Measurements from ENCODE around the gene MCOLN1. TPM values are rescaled to one million over a fixed set of nuclear protein-coding genes. Genes with fewer than 3 reads are reported as not detected.
A peak's percentile ranks its signal among the peaks of the same experiment; 100 is the strongest.

The MCOLN1 gene
- total and polyA plus RNA-seq, 5 experiments from 2014 or later, result 6.5 to 13.7 (median 10.1) TPM

GRCh38 chr19:7552781-7553180, 30.4 kb downstream of the MCOLN1 start:
- Mint-ChIP-seq H3K4me3 (no peak overlapping the region), H3K36me3 (peaks cover 0 to 37% (median 14%) of the 10 kb centered on the region in 3 donors)

GRCh38 chr19:7554565-7554964, 32.1 kb downstream of the MCOLN1 start:
- H3K27me3 Mint-ChIP-seq, result no peaks in the 10 kb centered on the region
- no peak overlapping the region for H3K4me3 Mint-ChIP-seq
- peaks cover 0 to 48% (median 20%) of the 10 kb centered on the region in 3 donors for H3K36me3 Mint-ChIP-seq
- POLR2A ChIA-PET, result no interaction called here
- ATAC-seq (no peak), DNase-seq (no peak)
- peaks cover 3 to 12% (median 8%) of the 10 kb centered on the region in 4 donors for H3K4me1 Mint-ChIP-seq
- H3K27ac Mint-ChIP-seq, result peak overlapping the region in 1 of 10 donors; percentile 33
- H3K9me3 Mint-ChIP-seq, result no peaks in the 10 kb centered on the region

More at GRCh38 chr19:7552781-7553180, 30.4 kb downstream of the MCOLN1 start:
- Mint-ChIP-seq H3K9me3 (no peaks in the 10 kb centered on the region), H3K4me1 (peaks cover 3 to 12% (median 8%) of the 10 kb centered on the region in 4 donors), H3K27ac (peak overlapping the region in 3 of 10 donors; percentile 50 to 74 (median 52)), H3K27me3 (no peaks in the 10 kb centered on the region)
- DNase-seq, result no peak
- POLR2A ChIA-PET, result no interaction called here
- no peak for ATAC-seq

GRCh38 chr19:7554990-7555864, 32.8 kb downstream of the MCOLN1 start:
- Mint-ChIP-seq H3K9me3 (no peaks in the 10 kb centered on the region), H3K27me3 (no peaks in the 10 kb centered on the region), H3K4me1 (peaks cover 3 to 12% (median 8%) of the 10 kb centered on the region in 4 donors), H3K27ac (no peak overlapping the region), H3K36me3 (peaks cover 1 to 47% (median 20%) of the 10 kb centered on the region in 3 donors), H3K4me3 (no peak overlapping the region)
- ATAC-seq (no peak), DNase-seq (peak in 1 of 10 donors; percentile 14)
- POLR2A ChIA-PET, result no interaction called here

- H3K4me3 Mint-ChIP-seq, result no peak overlapping the region
- no peaks in the 10 kb centered on the region for H3K27me3 Mint-ChIP-seq
- ATAC-seq (no peak), DNase-seq (no peak)
- H3K4me1 Mint-ChIP-seq, result peaks cover 3 to 6% (median 4%) of the 10 kb centered on the region in 4 donors
- POLR2A ChIA-PET, result no interaction called here
- no peak overlapping the region for H3K27ac Mint-ChIP-seq
- H3K9me3 Mint-ChIP-seq, result no peaks in the 10 kb centered on the region
- H3K36me3 Mint-ChIP-seq, result peaks cover 4 to 47% (median 19%) of the 10 kb centered on the region in 3 donors
Measured at GRCh38 chr19:7556696-7557315, 34.4 kb downstream of the MCOLN1 start.

GRCh38 chr19:7558667-7559066, 36.2 kb downstream of the MCOLN1 start:
- no peaks in the 10 kb centered on the region for H3K9me3 Mint-ChIP-seq
- H3K36me3 Mint-ChIP-seq, result peaks cover 4 to 44% (median 16%) of the 10 kb centered on the region in 3 donors
- peaks cover 0 to 3% (median under 1%) of the 10 kb centered on the region in 4 donors for H3K4me1 Mint-ChIP-seq
- no peak for ATAC-seq
- H3K27ac Mint-ChIP-seq, result no peak overlapping the region
- POLR2A ChIA-PET, result no interaction called here
- no peaks in the 10 kb centered on the region for H3K27me3 Mint-ChIP-seq
- DNase-seq, result no peak
- H3K4me3 Mint-ChIP-seq, result no peak overlapping the region

GRCh38 chr19:7559102-7559501, 36.7 kb downstream of the MCOLN1 start:
- ATAC-seq (no peak), DNase-seq (no peak)
- no peaks in the 10 kb centered on the region for H3K27me3 Mint-ChIP-seq
- no peaks in the 10 kb centered on the region for H3K9me3 Mint-ChIP-seq
- peak overlapping the region in 1 of 10 donors; percentile 33 for H3K27ac Mint-ChIP-seq
- peaks cover 4 to 44% (median 16%) of the 10 kb centered on the region in 3 donors for H3K36me3 Mint-ChIP-seq
- no peak overlapping the region for H3K4me3 Mint-ChIP-seq
- POLR2A ChIA-PET, result no interaction called here
- peaks cover 0 to 3% (median 0%) of the 10 kb centered on the region in 4 donors for H3K4me1 Mint-ChIP-seq

GRCh38 chr19:7560255-7560654, 37.8 kb downstream of the MCOLN1 start:
- POLR2A ChIA-PET, result no interaction called here
- H3K4me1 Mint-ChIP-seq, result peaks cover 0 to 3% (median 0%) of the 10 kb centered on the region in 4 donors
- no peak for DNase-seq
- no peaks in the 10 kb centered on the region for H3K27me3 Mint-ChIP-seq
- ATAC-seq, result no peak
- H3K36me3 Mint-ChIP-seq, result peaks cover 4 to 44% (median 16%) of the 10 kb centered on the region in 3 donors
- no peaks in the 10 kb centered on the region for H3K9me3 Mint-ChIP-seq
- peak overlapping the region in 2 of 10 donors; percentile 31 to 40 for H3K27ac Mint-ChIP-seq
- no peak overlapping the region for H3K4me3 Mint-ChIP-seq

GRCh38 chr19:7561325-7561724, 38.9 kb downstream of the MCOLN1 start:
- POLR2A ChIA-PET, result no interaction called here
- Mint-ChIP-seq H3K27ac (no peak overlapping the region), H3K4me1 (peaks cover 0 to 3% (median 0%) of the 10 kb centered on the region in 4 donors), H3K36me3 (peaks cover 4 to 38% (median 13%) of the 10 kb centered on the region in 3 donors), H3K4me3 (no peak overlapping the region), H3K27me3 (no peaks in the 10 kb centered on the region), H3K9me3 (no peaks in the 10 kb centered on the region)
- DNase-seq, result no peak
- ATAC-seq, result no peak

GRCh38 chr19:7562646-7563393, 40.4 kb downstream of the MCOLN1 start:
- Mint-ChIP-seq H3K4me1 (peaks cover 0 to 3% (median 0%) of the 10 kb centered on the region in 4 donors), H3K4me3 (no peak overlapping the region), H3K36me3 (peaks cover 4 to 25% (median 8%) of the 10 kb centered on the region in 3 donors), H3K27ac (no peak overlapping the region), H3K9me3 (no peaks in the 10 kb centered on the region), H3K27me3 (no peaks in the 10 kb centered on the region)
- POLR2A ChIA-PET, result interaction anchor here (0.7 kb wide), 2 partner anchors 46 to 214 kb away, joined by 3 read pairs; no protein-coding TSS in a partner anchor
- DNase-seq (no peak), ATAC-seq (no peak)

- Mint-ChIP-seq H3K4me1 (peaks cover 0 to 4% (median 1%) of the 10 kb centered on the region in 4 donors), H3K9me3 (no peaks in the 10 kb centered on the region), H3K27ac (no peak overlapping the region), H3K36me3 (peaks cover 2 to 9% (median 4%) of the 10 kb centered on the region in 3 donors), H3K27me3 (no peaks in the 10 kb centered on the region), H3K4me3 (no peak overlapping the region)
- DNase-seq (no peak), ATAC-seq (no peak)
- POLR2A ChIA-PET, result no interaction called here
Measured at GRCh38 chr19:7564866-7565265, 42.4 kb downstream of the MCOLN1 start.

GRCh38 chr19:7565332-7565731, 42.9 kb downstream of the MCOLN1 start:
- POLR2A ChIA-PET, result no interaction called here

GRCh38 chr19:7570761-7571160, 48.3 kb downstream of the MCOLN1 start:
- no peaks in the 10 kb centered on the region for H3K9me3 Mint-ChIP-seq
- H3K4me3 Mint-ChIP-seq, result no peak overlapping the region
- peaks cover 0 to 5% (median 0%) of the 10 kb centered on the region in 5 donors for H3K27me3 Mint-ChIP-seq
- H3K27ac Mint-ChIP-seq, result no peak overlapping the region
- peaks cover 0 to 2% (median under 1%) of the 10 kb centered on the region in 4 donors for H3K4me1 Mint-ChIP-seq
- DNase-seq (no peak), ATAC-seq (no peak)
- POLR2A ChIA-PET, result interaction anchor here (0.6 kb wide), 1 partner anchor 99 kb away, joined by 3 read pairs; no protein-coding TSS in a partner anchor
- no peaks in the 10 kb centered on the region for H3K36me3 Mint-ChIP-seq

More at GRCh38 chr19:7565332-7565731, 42.9 kb downstream of the MCOLN1 start:
- Mint-ChIP-seq H3K4me3 (no peak overlapping the region), H3K27me3 (no peaks in the 10 kb centered on the region), H3K36me3 (peaks cover 1 to 6% (median 2%) of the 10 kb centered on the region in 3 donors), H3K4me1 (peaks cover 0 to 4% (median 1%) of the 10 kb centered on the region in 4 donors), H3K9me3 (no peaks in the 10 kb centered on the region), H3K27ac (no peak overlapping the region)
- DNase-seq (no peak), ATAC-seq (no peak)

Measured in naive thymus-derived CD8-positive, alpha-beta T cell (primary cell).